ENCODE results near the gene OCIAD1.

GRCh38 chr4:48796927-48797679 is 33.8 kb upstream of the OCIAD1 start:
- TF ChIP-seq POLR2AphosphoS5 (IDR thresholded peaks at IDR 0.05) (no peak), POLR2A (IDR thresholded peaks at IDR 0.05) (no peak)
- TF ChIP-seq, protein P1, sequence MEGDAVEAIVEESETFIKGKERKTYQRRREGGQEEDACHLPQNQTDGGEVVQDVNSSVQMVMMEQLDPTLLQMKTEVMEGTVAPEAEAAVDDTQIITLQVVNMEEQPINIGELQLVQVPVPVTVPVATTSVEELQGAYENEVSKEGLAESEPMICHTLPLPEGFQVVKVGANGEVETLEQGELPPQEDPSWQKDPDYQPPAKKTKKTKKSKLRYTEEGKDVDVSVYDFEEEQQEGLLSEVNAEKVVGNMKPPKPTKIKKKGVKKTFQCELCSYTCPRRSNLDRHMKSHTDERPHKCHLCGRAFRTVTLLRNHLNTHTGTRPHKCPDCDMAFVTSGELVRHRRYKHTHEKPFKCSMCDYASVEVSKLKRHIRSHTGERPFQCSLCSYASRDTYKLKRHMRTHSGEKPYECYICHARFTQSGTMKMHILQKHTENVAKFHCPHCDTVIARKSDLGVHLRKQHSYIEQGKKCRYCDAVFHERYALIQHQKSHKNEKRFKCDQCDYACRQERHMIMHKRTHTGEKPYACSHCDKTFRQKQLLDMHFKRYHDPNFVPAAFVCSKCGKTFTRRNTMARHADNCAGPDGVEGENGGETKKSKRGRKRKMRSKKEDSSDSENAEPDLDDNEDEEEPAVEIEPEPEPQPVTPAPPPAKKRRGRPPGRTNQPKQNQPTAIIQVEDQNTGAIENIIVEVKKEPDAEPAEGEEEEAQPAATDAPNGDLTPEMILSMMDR (IDR thresholded peaks at IDR 0.05), result no peak

Data from breast epithelium (tissue), 3 donors.